Globus pallidus (tissue), 1 donor: Measurements from ENCODE around the gene DAPP1.
A peak's percentile ranks its signal among the peaks of the same experiment; 100 is the strongest.

Experiments
- DNase-seq: peaks from one replicate; pipeline ENCODE4 v3.0.0-alpha.2; 2015; ENCODE audit warnings: low spot score

DAPP1 gene

GRCh38 chr4:99853999-99854398 lies 37.4 kb downstream of the DAPP1 start:
- no peak for DNase-seq

- DNase-seq, result peak; percentile 52
Observed at GRCh38 chr4:99855678-99856077, 39.1 kb downstream of the DAPP1 start.

GRCh38 chr4:99856166-99856565 lies 39.5 kb downstream of the DAPP1 start:
- peak; percentile 10 for DNase-seq

- DNase-seq, result peak; percentile 20
Observed at GRCh38 chr4:99857307-99857706, 40.7 kb downstream of the DAPP1 start.

GRCh38 chr4:99859618-99860017 lies 43.0 kb downstream of the DAPP1 start:
- DNase-seq, result no peak

GRCh38 chr4:99860521-99860920 lies 43.9 kb downstream of the DAPP1 start:
- DNase-seq, result no peak

- DNase-seq, result no peak
Observed at GRCh38 chr4:99861120-99861905, 44.7 kb downstream of the DAPP1 start.

- DNase-seq, result no peak
Observed at GRCh38 chr4:99863804-99864203, 47.2 kb downstream of the DAPP1 start.

GRCh38 chr4:99868126-99868596 lies 51.5 kb downstream of the DAPP1 start:
- no peak for DNase-seq

- no peak for DNase-seq
Observed at GRCh38 chr4:99872570-99872969, 55.9 kb downstream of the DAPP1 start.

GRCh38 chr4:99875071-99875470 lies 58.4 kb downstream of the DAPP1 start:
- no peak for DNase-seq

- DNase-seq, result no peak
Observed at GRCh38 chr4:99876946-99877345, 60.3 kb downstream of the DAPP1 start.

GRCh38 chr4:99878604-99879003 lies 62.0 kb downstream of the DAPP1 start:
- DNase-seq, result no peak

GRCh38 chr4:99879458-99879857 lies 62.8 kb downstream of the DAPP1 start:
- no peak for DNase-seq

- no peak for DNase-seq
Observed at GRCh38 chr4:99885063-99885664, 68.5 kb downstream of the DAPP1 start.

- no peak for DNase-seq
Observed at GRCh38 chr4:99885687-99886086, 69.1 kb downstream of the DAPP1 start.

GRCh38 chr4:99886146-99886545 lies 69.5 kb downstream of the DAPP1 start:
- no peak for DNase-seq

GRCh38 chr4:99887837-99888236 lies 71.2 kb downstream of the DAPP1 start:
- DNase-seq, result no peak

GRCh38 chr4:99891351-99891750 lies 74.7 kb downstream of the DAPP1 start:
- DNase-seq, result no peak

- DNase-seq, result no peak
Observed at GRCh38 chr4:99893029-99893428, 76.4 kb downstream of the DAPP1 start.

- DNase-seq, result no peak
Observed at GRCh38 chr4:99893839-99894160, 77.2 kb downstream of the DAPP1 start.

- peak; percentile 93 for DNase-seq
Observed at GRCh38 chr4:99894161-99894997, 77.8 kb downstream of the DAPP1 start, which contains the start of gene LAMTOR3. Gene LAMTOR3, minus strand, starts transcription at chr4:99894427. Its CDS starts 464 bp downstream, at chr4:99893963.

- no peak for DNase-seq
Observed at GRCh38 chr4:99894998-99895397, 78.4 kb downstream of the DAPP1 start.
